GM18870 (cell line): ENCODE data around the gene C10orf88.

Source experiments
- ATAC-seq: cut with Tn5 transposase; IDR thresholded peaks from one replicate; pipeline ENCODE4 v1.9.1; 2021; ENCODE audit warnings: moderate library complexity; ENCODE audit not compliant: unreplicated experiment

The C10orf88 gene

DNA sequence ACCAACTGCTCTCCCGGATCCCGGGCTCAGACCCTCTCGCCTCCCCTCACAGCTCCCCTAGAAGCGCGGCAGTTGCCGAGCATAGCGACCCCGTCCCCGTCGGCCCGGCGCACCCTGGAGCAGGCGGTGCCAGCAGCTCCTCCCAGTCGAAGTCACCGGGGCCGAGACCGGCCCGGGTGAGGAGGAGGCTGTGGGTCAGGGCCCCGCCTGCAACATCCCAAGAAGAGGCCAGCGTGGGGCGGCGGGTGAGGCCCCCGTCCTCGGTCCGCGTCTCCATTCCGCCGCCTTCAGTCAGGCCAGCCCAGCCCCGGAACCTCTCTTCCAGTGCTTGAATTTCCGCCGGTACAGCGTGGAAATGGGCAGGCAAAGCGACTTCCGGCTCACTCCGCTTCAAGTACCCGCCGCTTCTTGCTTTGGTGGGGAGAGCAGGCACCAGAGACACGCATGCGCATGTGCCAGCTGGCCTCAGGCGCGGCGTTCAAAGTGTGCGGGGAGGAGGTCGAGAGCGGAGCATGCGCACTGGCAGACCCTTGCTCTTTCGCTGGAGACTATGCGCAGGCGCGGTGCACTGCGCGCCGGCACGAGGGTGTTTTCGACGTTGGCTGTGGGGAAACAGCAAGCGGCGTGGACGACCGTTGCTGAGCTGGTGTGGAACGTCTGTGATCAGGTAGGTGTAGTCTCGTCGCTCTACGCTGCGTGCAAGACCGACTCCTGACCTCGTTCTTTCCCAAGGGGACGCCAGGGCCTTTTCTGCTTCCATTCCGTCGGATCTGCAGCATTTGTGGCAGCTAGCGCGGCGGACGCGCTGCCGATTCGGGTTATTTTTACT lies at the start of gene C10orf88:
Gene C10orf88, minus strand, starts transcription at position 326 of the 829 bp plus-strand sequence. Its CDS starts 49 bp downstream, at position 277.
- peak; percentile 91 for ATAC-seq

DNA sequence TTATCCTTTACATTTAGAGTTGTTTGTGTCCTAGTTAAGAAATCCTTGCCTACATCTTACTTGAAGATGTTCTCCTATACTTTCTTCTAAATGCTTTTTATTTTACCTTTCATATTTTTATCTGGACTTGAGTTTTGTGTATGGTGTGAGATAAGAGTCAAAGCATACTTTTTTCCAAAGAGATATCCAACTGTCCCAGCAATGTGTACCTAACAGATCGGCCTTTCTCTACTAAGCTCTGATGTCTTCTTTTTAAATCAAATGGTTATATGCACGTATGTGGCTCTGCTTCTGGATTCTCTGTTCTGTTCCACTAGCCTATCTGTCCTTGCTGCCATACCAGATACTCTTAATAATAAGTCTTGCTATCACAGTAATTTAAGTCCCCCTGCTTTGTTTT lies 47.3 kb upstream of the C10orf88 start:
- no peak for ATAC-seq

DNA sequence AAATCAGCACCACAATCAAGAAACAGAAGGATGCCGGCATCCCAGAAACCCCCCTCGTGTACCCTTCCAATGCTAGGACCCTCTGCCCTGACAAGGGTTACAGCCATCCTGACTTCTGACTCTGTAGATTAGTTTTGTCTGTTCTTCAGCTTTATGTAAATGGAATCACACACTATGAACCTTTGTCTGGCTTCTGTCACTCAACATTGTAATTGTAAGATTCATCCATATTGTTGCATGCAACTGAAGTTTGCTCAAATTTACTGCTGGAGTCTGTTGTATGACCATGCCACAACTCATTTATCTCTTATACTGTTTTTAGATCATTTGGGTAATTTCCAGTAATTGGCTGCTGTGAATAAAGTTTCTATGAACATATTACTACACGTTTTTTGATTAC lies 46.1 kb upstream of the C10orf88 start:
- no peak for ATAC-seq

DNA sequence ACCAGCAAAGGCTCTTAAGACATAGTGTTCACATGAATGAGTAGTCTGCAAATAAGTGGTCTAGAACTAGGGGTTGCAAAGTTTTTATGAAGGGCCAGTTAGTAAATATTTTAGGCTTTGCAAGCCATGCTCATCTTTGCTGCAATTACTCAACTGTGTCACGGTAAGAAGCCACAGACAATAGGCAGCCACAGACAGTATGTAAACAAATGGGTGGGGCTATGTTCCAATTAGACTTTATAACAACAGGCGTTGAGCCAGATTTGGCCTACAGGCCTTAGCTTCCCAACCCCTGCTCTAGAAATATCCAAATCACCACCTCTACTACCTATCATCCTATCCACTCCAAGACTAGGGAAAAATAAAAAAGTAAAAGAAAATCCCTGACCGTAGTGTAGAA lies 45.3 kb upstream of the C10orf88 start:
- no peak for ATAC-seq

DNA sequence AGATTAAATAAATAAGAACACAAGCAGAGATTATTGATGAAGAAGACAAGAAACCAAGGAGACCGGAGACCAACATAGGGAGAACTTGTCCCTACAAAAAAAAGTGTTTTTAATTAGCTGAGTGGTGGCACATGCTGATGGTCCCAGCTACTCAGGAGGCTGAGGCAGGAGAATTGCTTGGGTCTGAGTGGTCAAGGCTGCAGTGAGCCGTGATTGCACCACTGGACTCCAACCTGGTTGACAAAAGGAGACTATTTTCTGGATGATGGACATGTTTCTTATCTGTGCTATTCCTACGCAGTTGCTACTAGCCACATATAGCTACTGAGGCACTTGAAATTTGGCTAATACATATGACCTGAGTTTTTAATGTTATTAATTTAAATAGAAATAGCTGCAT lies 44.9 kb upstream of the C10orf88 start:
- ATAC-seq, result no peak

- no peak for ATAC-seq
Measured at GRCh38 chr10:122998360-122998917, 44.4 kb upstream of the C10orf88 start.

- no peak for ATAC-seq
Measured at GRCh38 chr10:122997864-122998263, 43.8 kb upstream of the C10orf88 start.

DNA sequence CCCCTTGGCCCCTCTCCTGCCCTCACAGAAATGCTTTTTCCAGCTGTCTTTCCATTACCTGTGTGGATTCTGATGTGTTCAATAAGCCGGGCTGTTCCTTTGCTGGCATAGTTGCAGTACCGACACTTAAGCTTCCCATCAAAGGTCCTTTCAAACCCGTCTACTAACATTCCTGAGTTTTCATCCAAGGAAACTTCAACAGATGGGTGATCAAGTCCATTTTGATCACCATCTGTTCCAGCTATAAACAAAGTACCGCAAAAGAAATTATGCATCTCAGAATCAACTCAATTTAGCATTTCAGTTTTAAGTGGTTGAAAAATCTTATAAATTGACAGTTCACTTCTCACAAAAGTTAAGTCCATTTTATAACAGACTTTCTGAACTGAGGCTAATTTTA lies 41.9 kb upstream of the C10orf88 start:
- ATAC-seq, result no peak

DNA sequence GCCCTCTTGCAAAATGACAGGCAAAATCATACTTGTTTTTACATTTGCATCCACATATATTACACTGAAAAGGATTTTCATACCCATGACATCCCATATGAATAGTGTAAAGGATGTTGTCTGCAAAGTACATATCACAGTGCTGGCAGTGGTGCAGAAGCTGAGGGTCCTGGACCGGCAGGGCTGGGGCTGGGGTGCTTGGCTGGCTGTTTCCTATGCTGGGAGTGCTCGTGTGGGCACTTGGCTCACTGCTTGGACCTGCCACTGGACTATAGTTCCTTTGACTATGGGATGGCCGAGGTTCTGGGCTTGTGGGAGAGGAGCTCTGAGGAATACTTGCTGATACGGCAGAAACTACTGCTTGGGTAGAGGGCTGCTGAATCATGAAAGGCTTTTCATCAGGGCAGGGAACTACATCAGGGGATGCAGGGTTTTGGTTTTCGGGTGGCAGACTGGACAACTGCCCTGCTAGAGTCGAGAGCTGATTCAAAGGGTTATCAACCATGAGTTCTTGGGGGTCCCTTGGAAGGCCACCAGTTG lies 39.8 kb upstream of the C10orf88 start:
- no peak for ATAC-seq

- ATAC-seq, result no peak
Measured at GRCh38 chr10:122992031-122992585, 38.1 kb upstream of the C10orf88 start.

GRCh38 chr10:122990278-122990677 lies 36.3 kb upstream of the C10orf88 start:
- ATAC-seq, result no peak

DNA sequence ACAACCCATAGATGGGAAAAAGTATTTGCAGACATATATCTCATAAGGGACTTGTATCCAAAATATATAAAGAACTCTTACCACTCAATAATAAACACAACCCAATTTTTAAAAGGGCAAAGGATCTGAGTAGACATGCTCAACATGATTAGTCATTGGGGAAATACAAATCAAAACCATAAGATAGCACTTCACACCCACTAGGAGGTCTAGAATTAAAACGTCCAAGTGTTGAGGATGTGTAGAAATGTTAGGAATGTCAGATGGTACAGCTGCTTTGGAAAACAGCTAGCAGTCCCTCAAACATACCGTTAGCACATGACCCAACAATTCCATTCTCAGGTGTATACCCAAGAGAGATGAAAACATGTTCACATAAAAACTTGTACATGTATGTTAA lies 34.5 kb upstream of the C10orf88 start:
- ATAC-seq, result no peak

DNA sequence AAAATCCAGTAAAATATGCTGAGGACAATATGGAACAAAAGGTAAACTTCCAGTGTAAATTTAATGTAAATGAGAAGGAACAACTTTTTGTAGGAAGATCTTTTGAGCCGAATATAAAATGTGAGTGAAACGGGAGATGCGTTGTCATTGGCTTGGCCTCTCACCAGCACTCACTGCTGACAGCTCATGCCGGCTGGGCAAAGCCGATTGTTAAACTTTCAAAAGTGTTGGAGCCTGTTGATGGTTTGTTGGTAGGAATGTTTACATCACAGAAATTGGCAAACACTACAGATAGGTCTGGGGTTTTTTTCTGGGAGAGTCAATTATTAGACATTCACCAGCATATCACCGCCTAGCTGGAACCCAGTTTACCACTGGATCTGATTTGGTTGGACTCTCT lies 32.3 kb upstream of the C10orf88 start:
- no peak for ATAC-seq

- ATAC-seq, result no peak
Measured at GRCh38 chr10:122984708-122985107, 30.7 kb upstream of the C10orf88 start.

DNA sequence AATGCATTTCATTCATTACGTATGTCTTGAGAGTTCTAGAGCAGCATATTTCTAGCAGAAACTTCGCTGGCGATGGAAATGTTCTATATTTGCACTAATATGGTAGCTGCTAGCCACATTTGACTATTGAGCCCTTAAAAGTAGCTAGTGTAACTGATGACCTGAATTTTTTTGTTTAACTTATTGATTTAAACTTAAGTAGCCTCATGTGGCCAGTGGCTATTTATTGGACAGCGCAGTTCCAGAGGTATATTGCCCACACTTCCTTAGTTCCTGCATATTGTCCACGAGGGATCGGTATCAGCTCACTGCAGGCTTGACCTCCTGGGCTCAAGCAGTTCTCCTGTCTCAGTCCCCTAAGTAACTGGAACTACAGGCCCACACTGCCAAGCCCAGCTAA lies 29.9 kb upstream of the C10orf88 start:
- no peak for ATAC-seq

- no peak for ATAC-seq
Measured at GRCh38 chr10:122981066-122981464, 27.0 kb upstream of the C10orf88 start.

- ATAC-seq, result peak; percentile 72
Measured at GRCh38 chr10:122980209-122981065, 26.4 kb upstream of the C10orf88 start, which contains the start of gene PSTK. TSS of gene PSTK (plus strand) at chr10:122980401. CDS start at chr10:122980480, 79 bp downstream.

- ATAC-seq, result no peak
Measured at GRCh38 chr10:122974543-122975064, 20.6 kb upstream of the C10orf88 start.

DNA sequence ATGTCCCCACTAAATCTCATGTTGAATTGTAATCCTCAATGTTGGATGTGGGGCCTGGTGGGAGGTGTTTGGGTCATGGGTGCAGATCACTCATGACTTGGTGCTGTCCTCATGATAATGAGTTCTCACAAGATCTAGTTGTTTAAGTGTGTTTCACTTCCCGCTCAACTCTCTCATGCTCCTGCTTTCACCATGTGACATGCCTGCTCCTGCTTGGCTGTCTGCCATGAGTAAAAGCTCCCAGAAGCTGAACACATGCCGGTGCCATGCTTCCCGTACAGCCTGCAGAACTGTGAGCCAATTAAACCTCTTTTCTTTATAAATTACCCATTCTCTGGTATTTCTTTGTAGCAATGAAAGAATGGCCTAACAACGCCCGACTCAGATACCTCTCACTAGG lies 20.0 kb upstream of the C10orf88 start:
- ATAC-seq, result no peak

GRCh38 chr10:122968698-122969097 lies 14.7 kb upstream of the C10orf88 start:
- no peak for ATAC-seq

- ATAC-seq, result no peak
Measured at GRCh38 chr10:122966879-122967278, 12.9 kb upstream of the C10orf88 start.
